ENCODE results near the gene GTPBP10.

Gene GTPBP10

GRCh38 chr7:90384433-90384832 is 37.9 kb downstream of the GTPBP10 start:
- TF ChIP-seq, protein P1, sequence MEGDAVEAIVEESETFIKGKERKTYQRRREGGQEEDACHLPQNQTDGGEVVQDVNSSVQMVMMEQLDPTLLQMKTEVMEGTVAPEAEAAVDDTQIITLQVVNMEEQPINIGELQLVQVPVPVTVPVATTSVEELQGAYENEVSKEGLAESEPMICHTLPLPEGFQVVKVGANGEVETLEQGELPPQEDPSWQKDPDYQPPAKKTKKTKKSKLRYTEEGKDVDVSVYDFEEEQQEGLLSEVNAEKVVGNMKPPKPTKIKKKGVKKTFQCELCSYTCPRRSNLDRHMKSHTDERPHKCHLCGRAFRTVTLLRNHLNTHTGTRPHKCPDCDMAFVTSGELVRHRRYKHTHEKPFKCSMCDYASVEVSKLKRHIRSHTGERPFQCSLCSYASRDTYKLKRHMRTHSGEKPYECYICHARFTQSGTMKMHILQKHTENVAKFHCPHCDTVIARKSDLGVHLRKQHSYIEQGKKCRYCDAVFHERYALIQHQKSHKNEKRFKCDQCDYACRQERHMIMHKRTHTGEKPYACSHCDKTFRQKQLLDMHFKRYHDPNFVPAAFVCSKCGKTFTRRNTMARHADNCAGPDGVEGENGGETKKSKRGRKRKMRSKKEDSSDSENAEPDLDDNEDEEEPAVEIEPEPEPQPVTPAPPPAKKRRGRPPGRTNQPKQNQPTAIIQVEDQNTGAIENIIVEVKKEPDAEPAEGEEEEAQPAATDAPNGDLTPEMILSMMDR (IDR thresholded peaks at IDR 0.05; ENCODE audit: low read depth, low read length): no peak
- Histone ChIP-seq H3K9me3 (ENCODE audit: severe bottlenecking) (no peaks in the 10 kb centered on the region), H3K36me3 (peaks cover 46% of the 10 kb centered on the region), H3K27me3 (ENCODE audit: insufficient read depth, low read depth, severe bottlenecking) (no peaks in the 10 kb centered on the region), H3K27ac (no peak overlapping the region), H3K4me3 (ENCODE audit: low read depth, low read length) (no peak overlapping the region)
- no peak for DNase-seq

DNA sequence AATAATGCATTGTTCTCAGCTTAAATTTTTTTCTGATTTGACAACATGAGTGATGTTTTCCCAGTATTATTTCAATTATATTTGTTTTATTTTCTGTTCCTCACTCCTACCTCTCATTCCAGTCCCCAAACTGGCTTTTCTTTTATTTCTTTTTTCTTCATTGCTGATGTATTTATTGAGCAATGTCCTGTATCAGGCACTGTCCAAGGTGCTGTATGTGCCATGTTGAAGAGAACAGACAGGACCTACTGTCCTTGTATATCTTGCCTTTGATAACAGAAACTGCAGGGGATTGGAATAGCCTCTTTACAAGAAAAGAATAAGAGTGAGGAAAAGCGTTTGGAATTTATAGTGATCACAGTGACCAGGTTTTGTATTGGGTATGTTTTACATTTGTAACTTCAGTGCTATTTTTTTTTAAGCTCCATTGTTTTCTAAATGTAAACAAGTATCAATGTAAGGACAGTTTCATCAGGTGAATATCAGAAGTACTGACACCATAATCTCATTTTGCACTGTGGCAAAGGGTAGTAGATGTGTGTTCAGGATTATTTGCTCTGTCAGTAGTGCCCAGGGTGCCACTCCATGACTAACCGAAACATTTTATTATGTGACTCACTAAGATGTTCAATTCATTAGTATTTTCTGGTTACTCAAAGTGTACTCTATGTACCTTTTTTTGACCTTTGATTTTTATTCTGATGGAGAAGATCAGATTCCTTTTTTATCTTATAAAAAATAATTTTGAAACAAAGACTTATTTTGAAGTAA is 41.1 kb downstream of the GTPBP10 start:
- H3K27me3 ChIP-seq (ENCODE audit: insufficient read depth, low read depth, severe bottlenecking): no peaks in the 10 kb centered on the region
- no peak overlapping the region for H3K4me3 ChIP-seq (ENCODE audit: low read depth, low read length)
- no peaks in the 10 kb centered on the region for H3K9me3 ChIP-seq (ENCODE audit: severe bottlenecking)
- no peak overlapping the region for H3K27ac ChIP-seq
- no peak for DNase-seq
- peaks cover 20% of the 10 kb centered on the region for H3K36me3 ChIP-seq
- TF ChIP-seq, protein P1 (IDR thresholded peaks at IDR 0.05; ENCODE audit: low read depth, low read length): no peak

GRCh38 chr7:90390926-90391325 is 44.4 kb downstream of the GTPBP10 start:
- H3K9me3 ChIP-seq (ENCODE audit: severe bottlenecking): no peaks in the 10 kb centered on the region
- H3K27ac ChIP-seq: no peak overlapping the region
- H3K4me3 ChIP-seq (ENCODE audit: low read depth, low read length): no peak overlapping the region
- TF ChIP-seq, protein P1 (IDR thresholded peaks at IDR 0.05; ENCODE audit: low read depth, low read length): no peak
- no peak for DNase-seq
- H3K36me3 ChIP-seq: no peaks in the 10 kb centered on the region; the same call in 1 of the 2 replicates
- H3K27me3 ChIP-seq (ENCODE audit: insufficient read depth, low read depth, severe bottlenecking): no peaks in the 10 kb centered on the region

GRCh38 chr7:90391488-90391887 is 45.0 kb downstream of the GTPBP10 start:
- Histone ChIP-seq H3K27ac (no peak overlapping the region), H3K36me3 (no peaks in the 10 kb centered on the region), H3K27me3 (ENCODE audit: insufficient read depth, low read depth, severe bottlenecking) (no peaks in the 10 kb centered on the region), H3K4me3 (ENCODE audit: low read depth, low read length) (no peak overlapping the region), H3K9me3 (ENCODE audit: severe bottlenecking) (no peaks in the 10 kb centered on the region)
- DNase-seq: no peak
- TF ChIP-seq, protein P1 (IDR thresholded peaks at IDR 0.05; ENCODE audit: low read depth, low read length): no peak

DNA sequence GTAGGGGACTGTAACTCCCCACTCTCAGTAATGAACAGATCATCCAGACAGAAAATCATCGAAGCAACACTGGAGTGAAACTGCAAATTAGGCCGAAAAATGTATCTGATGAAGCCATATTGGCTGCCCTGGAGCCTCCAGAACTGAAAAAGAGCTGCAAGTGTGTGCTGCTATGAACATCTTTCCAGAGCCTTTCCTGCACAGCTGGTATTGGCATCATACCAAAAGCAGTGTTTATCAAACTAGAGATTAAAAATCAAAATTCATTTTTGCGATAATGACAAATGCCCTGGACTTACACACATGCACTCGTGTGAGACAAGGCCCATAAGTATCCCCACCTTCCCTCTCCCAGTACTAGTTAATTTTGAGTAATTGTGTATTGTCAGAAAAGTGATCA is 49.9 kb downstream of the GTPBP10 start:
- DNase-seq: no peak
- Histone ChIP-seq H3K27ac (no peak overlapping the region), H3K27me3 (ENCODE audit: insufficient read depth, low read depth, severe bottlenecking) (no peaks in the 10 kb centered on the region), H3K36me3 (no peaks in the 10 kb centered on the region), H3K4me3 (ENCODE audit: low read depth, low read length) (no peak overlapping the region), H3K9me3 (ENCODE audit: severe bottlenecking) (peaks cover 3% of the 10 kb centered on the region)
- TF ChIP-seq, protein P1 (IDR thresholded peaks at IDR 0.05; ENCODE audit: low read depth, low read length): no peak

GRCh38 chr7:90401989-90402388 is 55.5 kb downstream of the GTPBP10 start:
- peaks cover 18% of the 10 kb centered on the region for H3K36me3 ChIP-seq
- DNase-seq: no peak
- TF ChIP-seq, protein P1 (IDR thresholded peaks at IDR 0.05; ENCODE audit: low read depth, low read length): no peak
- peaks cover 3% of the 10 kb centered on the region for H3K9me3 ChIP-seq (ENCODE audit: severe bottlenecking)
- H3K27me3 ChIP-seq (ENCODE audit: insufficient read depth, low read depth, severe bottlenecking): no peaks in the 10 kb centered on the region
- H3K4me3 ChIP-seq (ENCODE audit: low read depth, low read length): no peak overlapping the region
- no peak overlapping the region for H3K27ac ChIP-seq

Data from WERI-Rb-1 (cell line).